ENCODE measurements around the gene MVD.
"Not testable (repeated sequence)": the region's sequence is repeated elsewhere in the genome, so short reads cannot be mapped to it uniquely, and the experiment has no call there.

MVD gene

DNA sequence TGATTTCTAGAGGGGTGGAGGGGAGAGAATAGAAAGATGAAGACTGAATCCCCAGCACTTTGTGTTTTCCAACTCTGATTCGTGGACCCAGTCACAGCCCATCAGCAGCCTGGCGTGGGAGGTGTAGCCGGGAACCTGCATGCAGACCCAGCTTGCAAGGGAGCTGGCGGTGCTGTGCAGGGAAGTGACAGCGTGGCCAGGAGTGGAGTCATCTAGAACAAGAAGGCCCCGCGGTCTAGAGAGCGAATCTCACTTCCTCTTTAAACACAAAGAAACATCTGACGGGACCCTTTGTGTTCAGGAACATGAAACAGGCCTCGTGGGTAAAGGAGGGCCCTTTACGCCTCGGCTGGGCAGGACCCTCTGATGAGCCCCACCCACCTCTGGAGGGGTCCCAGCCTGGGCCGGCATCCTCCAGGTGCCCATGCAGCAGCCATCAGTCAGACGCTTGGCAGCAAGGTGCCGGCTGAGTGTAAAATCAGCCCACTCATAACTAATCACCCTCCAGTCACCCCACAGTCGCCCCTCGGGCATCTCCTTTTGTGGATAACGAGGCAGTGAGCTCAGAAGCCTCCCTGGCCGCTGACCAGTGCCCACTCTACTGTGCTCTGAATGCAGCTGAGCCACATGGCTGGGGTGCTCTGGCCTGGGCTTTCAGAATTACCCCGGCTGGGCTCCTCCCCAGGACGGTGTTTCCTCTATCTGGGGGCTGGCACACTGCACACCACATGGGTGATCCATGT, 19.0 kb upstream of the MVD start:
- DNase-seq (ENCODE audit: low spot score): no peak

DNA sequence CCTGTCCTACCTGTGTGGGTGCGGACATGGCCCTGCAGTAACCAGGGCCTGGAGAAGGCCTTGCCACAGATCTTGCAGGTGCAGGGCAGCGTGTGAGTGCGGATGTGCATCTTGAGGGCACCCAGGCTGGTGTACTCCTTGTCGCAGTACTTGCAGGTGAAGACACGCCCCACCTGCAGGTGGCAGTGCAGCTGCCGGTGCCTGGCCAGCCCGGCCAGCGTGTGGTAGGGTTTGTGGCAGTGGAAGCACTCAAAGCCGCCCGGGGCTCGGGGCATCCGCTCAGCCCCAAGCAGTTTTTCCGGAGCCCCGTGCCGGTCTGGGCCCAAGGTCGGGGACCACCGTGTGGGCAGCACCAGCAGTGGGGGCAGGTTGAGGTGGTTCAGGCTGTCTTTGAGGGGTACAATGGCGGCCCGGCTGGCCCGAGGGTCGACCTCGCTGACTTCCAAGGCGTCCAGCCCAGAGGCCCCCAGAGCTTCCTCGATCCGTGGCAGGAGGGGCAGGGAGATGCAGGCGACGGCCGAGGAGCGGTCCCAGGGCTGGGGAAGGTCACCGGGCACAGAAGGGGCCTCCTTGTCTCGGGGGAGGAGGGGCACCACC, 18.3 kb upstream of the MVD start:
- no peak for DNase-seq (ENCODE audit: low spot score)

DNA sequence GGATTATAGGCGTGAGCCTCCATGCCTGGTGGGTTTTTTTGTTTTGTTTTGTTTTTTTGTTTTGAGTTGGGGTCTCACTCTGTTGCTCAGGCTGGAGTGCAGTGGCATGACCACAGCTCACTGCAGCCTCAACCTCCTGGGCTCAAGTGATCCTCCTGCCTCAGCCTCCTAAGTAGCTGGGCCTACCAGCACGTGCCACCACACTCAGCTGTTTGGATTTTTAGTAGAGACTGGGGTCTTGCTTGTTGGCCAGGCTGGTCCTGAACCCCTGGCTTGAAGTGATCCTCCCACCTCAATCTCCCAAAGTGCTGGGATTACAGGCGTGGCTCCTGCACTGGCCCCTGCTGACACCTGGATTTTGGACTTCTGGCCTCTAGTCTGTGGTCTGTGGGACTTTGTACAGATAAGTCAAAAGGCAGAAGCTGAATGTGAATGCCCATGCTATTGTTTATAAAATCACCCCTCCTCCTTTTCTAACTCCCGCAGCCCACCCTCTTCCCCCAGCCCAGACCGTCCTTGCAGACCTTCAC, 17.7 kb upstream of the MVD start:
- DNase-seq (ENCODE audit: low spot score): no peak

DNA sequence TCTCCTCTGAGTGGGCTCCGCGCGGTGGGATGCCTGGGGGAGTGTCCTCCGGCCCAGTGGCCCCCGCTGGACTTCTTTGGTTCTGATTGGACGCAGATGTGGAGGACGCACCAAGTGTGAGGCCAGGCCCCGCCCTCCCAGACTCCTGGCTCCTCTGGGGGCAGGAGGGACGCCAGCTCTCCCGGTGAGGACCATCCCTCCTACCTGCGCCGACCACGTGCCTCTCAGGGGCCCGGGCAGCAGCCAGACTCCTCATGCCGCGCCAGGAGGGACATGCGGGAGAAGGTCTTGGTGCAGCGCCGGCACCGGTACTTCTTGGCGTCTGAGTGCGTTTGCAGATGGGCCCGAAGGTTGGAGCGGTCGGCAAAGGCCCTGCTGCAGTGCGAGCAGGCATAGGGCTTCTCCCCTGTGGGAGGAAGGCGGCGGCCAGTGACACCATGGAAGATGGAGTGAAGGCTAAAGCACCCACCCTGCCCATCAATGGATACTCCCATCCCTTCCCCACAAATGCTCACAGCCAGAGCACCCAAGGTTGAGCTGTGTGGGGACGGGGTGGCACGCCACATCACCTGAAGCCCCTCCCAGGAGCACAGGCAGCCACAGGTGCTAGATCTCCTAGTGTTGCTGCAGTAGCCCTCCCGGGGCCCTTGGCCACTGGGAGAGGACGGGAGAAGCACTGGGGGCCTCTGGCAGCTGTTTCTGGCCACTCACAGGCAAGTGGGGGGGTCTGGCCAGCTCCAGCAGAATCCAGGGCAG, 15.5 kb upstream of the MVD start:
- DNase-seq (ENCODE audit: low spot score): no peak

DNA sequence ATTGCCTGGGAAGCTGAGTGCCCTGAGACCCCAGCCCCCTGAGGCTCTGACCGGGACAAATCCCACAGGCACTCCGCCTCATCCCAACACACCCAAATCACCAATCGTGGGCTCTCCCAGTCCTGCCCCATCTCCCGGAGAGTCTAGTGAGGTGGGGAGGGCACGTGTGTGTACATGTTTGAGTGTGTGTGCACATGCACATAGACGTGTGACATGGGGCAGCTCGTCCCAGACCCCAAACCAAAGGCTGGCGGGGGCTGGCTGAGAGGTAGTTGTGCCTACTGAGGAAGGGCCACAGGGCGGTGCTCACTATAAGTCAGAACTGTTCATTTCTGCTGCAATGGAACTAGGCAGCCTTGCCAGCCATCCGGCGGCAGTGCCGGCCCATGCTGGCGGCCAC, 14.8 kb upstream of the MVD start:
- DNase-seq (ENCODE audit: low spot score): no peak

DNA sequence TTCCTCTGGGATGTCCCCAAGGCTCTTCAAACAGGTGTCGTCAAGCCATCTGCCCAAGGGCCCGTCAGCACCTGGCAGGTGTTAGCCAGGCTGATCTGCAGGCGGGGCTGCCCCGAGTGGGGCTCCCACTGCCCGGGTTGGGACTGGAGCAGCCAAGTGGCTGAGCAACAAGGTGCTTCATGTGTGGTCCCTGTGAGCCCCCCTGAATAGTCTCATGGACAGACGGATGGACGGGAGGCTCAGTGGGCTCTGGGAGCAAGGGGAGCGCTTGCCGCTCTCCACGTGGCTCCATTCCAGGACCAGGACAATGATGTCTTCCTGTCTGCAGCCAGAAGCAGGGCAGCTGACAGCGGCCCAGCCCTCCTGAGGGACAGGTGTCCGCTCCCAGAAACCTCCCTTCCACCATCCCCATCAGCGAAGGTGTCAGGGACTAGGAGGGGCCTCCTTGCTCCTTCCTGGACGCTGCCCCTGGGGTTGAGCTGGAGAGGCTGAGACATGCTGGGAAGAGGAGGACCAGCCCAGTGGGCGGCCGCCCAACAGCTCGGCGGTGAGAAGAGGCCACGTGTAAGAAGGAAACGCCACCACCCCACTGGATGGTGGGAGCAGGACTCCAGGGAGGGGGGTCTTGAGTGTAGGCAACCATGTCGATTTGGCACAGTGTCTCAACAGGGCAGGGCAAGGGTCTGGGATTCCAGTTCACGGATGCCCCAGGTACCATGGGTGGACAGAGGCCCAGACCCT, 13.8 kb upstream of the MVD start:
- no peak for DNase-seq (ENCODE audit: low spot score)

DNA sequence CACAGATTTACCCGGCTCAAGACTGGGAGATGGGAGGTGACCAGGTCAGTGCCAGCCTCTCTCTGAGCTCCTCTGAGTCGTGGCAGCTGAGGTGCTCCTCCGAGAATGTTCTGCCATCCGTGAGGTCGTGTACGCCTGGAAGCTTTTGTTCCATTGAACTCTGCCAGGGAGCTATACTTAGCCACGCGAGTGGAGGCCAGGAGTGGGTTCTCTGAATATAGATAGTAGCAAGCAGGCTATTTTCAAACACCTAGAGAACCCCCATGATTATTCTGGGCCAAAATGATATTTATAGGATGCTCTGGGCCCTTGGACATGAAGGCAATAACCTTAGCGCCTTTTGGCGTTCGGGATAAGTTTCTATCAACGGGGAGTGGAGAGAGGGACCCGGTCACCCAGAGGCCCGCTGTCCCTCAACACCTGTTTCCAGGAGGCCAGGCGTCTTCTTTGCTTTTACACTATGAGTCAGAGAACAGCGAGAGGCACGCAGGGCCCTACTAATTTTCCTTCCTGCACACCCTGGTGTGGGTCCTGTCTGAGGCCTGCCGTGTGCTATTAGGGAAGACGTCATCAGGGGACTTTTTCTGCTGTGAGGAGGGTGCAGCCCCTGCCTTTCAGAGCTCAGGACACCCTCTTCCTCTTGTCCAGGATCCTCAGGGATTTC, 11.0 kb upstream of the MVD start:
- DNase-seq (ENCODE audit: low spot score): no peak

DNA sequence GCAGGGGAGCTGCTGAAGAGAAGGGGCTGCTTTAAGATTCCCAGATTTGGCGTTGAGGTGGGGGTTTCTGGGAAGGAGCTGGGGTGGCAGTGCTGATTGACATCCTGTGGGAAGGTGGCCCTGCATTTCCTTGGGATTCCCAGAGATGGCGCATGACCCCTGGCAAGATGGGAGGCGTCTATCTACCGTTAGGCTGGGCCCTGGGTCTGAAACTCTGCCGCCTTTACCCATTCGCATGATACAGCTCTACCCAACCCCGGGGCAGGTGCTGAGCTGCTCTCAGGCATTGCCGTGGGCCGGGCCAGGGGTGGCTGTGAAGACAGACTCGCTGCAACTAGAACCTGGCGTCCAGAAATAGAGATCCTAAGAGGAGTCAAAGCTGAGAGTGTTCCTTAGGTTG, 9.9 kb upstream of the MVD start:
- DNase-seq (ENCODE audit: low spot score): no peak

DNA sequence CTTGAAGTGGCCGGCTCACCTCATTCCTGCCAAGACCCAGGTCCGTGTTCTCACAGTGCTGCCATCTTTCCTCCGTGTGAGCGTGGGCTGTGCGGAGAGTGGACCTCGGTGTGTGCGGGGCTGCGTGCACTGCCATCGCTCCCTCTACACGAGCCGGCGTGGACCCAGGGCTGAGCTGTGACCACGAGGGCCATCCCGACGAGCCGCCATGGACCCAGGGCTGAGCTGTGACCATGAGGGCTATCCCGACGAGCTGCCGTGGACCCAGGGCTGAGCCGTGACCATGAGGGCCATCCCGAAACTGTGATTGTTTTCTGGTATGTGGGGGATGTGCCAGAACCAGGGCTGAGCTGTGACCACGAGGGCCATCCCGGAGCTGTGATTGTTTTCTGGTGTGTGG, 8.9 kb upstream of the MVD start:
- DNase-seq (ENCODE audit: low spot score): no peak

DNA sequence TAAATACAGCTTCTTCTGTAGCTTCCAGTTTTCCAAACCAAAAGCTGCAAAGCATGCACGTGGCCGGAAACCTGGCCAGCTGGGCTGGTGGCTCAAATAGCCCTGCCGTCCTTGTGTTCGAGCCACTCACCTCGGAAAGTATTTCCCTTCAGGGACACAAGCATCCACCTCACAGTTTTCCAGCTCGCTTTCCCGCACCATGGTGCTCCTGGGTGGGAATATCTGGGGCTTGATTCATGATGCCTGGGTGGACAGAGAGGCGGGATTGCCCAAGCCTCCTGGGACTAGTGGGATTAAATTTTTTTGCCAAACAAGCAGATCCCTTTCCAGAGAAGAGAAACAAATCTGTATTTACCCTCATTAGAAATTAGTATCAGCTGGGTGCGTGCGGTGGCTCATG, 7.1 kb upstream of the MVD start:
- DNase-seq (ENCODE audit: low spot score): no peak

DNA sequence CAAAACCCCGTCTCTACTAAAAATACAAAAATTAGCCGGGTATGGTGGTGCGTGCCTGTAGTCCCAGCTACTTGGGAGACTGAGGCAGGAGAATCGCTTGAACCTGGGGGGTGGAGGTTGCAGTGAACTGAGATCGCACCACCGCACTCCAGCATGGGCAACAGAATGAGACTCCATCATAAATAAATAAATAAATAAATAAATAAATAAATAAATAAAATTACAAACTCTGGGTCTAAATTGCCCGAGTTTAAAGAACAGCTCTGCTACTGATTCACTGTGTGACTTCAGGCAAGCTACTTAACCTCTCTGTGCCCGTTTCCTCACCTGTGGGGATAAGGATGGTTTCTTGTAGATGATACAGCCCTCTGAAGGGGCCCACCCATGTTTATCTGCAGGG, 6.6 kb upstream of the MVD start:
- DNase-seq (ENCODE audit: low spot score): not testable (repeated sequence)

DNA sequence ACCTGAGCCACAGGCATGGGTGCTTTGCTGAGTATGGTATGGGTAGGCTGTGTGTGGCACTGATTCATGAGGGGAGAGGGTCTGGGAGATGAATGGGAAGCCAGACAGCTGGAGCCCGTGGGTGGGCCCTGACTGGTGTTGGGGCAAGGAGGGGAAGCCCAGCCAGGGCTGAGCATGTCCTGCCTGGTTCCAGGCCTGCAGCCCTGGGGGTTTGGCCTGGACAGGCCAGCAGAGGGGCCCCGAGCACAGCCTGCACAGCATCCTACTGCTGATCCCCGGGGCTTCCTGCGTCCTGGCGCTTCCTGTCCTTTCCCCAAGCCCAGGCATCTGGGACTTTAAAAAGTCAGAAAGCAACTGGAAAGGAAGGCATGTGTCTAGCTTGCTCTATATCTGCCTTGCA, 4.6 kb upstream of the MVD start:
- no peak for DNase-seq (ENCODE audit: low spot score)

DNA sequence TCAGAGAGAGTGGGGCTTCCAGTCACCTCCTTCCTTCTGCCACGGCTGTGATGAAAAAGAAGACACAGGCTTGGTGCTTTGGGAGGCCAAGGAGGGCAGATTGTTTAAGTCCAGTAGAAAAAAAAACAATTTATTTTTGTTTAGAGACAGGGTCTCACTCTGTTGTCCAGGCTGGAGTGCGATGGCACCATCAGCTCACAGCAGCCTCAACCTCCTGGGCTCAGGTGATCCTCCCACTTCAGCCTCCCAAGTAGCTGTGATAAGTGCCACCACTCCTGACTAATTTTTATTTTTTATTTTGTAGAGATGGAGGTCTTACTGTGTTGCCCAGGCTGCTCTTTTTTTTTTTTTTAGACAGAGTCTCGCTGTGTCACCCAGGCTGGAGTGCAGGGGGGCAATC, 2.7 kb upstream of the MVD start:
- DNase-seq (ENCODE audit: low spot score): no peak

DNA sequence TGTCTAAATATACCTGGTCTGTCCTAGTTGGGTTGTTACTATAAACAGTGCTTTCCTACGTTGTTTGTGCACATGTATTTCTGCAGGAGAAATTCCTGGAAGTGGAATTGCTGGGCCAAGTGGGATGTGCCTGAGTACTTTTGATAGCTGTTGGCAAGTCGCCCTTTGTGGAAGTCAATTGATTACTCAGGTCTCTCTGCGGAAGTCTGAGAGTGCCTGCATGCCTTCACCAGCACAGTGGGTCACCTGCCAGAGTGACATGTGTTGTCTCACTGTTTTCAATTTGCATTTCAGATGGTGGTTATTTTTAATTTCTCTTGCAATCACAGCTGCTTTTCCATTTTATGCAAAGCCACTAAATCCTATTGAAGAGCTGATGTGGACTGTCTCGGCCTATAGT, 2.3 kb upstream of the MVD start:
- DNase-seq (ENCODE audit: low spot score): no peak

DNA sequence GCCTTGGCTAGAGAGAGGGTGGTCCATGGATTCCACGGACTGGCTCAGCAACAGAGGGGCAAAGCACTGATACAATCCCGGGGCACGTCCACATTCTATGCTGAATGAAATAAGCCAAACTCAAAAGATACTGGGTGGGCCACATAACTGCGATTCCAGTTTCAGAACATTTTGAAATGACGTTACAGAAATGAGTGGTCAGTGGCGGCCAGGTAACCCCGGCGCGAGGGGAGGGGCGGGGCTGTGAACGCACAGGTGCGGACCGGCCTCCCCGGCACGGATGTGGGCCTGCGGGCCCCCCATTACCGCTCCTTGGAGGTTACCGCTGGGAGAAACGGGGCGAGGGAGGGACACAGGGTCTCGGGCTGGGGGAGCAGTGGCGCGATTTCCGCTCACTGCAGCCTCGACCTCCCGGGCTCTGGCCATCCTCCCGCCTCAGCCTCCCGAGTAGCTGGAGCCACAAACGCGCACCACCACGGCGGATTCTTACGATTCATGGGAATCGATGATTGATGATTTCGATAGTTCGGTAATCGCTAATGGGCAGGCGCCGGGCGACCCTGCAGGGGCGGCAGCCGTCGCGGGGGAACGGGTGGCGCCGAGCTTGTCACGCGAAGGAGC, 559 bp downstream of the MVD start:
- no peak for DNase-seq (ENCODE audit: low spot score)

DNA sequence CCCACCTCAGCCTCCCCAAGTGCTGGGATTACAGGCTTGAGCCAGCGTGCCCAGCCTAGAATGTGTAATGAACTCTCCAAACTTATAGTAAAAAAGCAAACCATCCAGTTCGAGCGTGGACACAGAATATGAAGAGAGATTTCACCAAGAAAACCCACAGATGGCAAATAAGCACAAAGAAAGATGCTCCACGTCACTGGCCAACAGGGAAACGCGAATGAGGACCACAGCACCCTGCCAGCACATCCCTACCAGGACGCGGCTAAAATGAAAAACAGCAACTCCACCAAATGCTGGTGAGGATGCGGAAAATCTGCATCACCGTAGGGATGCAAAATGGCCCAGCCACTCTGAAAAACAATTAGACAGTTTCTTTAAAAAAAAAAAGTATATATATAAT, 1.4 kb downstream of the MVD start:
- no peak for DNase-seq (ENCODE audit: low spot score)

DNA sequence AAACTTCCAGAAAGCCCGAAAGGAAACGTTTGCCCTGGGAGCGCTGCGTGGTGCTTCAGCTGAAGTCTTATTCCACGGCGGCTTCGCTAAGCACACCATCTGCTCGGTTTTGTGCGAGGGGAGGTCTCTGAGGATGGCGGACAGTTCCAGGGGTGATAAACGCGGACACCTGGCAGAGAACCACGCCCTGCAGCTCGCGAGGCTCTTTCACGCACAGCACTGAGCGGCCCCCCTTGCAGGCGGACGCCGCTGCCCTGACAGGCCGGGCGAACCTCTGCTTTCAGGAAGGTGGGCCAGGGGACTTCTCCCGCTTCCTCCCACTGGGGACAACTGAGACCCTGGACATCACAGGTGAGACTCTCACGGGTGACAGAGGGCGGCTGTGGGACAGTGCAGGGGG, 3.7 kb downstream of the MVD start:
- no peak for DNase-seq (ENCODE audit: low spot score)

DNA sequence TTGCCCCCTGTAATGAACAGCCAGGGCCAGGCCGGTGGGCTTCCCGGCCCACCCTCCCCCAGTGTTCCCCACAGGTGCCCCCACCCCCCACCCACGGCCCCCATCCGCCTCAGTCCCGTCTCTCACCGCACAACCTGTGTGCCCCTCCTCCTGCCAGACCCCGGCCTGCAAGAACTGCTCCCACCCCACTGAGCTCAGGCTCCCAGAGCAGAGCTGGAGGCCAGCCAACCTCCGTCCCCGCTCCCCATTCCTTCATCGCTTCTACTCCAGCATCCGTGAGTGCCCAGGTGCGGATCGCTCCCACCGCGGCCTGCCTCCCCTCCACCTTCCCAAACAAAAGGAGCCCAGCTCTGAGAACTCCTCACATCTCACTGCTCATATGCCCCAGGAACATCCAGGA, 4.2 kb downstream of the MVD start:
- DNase-seq (ENCODE audit: low spot score): no peak

DNA sequence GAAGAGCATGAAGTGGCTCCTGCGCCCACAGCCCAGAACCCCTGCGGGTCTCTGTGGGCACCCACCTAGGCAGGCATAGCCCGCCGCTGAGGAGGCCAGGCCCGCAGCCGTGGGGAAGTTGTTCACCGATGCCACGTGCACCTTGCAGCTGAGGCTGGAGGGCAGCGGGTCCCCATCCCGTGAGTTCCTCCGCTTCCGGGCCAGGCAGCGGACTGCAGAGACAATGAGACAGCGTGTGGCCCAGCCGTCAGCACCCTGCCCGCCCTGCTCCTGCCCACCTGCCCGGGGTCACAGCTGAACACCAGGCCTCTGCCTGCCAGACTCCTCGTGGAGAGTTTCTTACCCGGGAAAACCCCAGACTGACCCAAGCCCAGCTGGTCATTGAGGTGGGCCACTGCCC, 5.5 kb downstream of the MVD start:
- DNase-seq (ENCODE audit: low spot score): no peak

DNA sequence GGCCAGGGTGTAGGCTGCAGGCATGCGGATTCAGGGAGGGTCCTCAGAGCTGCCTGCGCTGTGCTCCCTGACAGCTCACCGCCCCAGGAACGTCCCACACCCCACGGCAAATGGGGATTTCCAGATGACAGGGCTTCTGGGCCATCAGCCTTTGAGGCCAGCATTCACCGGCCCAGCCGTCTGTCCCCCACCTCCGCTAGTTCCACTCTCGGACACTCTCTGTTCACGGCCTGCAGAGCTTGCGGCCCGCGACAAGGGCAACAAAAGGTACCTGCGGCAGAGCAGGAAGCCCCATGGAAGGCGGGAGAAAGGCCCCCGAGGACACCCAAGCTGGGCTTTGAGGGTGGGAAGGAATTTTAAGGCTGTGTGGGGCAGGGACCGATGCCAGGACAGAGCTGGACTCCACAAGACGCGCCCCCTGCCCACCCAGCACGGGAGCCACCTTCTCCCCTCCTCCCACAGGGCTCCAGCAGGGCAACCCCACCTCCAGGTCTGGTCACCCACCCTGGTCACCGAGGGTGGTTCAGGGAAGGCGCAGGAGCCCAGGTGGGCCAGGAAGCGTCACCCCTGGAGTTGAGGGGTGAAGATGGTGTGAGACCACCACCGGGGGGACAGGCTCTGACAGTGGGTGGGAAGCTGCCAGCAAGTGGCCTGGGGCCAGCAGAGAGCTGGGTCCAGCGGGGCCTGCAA, 6.5 kb downstream of the MVD start:
- no peak for DNase-seq (ENCODE audit: low spot score)

DNA sequence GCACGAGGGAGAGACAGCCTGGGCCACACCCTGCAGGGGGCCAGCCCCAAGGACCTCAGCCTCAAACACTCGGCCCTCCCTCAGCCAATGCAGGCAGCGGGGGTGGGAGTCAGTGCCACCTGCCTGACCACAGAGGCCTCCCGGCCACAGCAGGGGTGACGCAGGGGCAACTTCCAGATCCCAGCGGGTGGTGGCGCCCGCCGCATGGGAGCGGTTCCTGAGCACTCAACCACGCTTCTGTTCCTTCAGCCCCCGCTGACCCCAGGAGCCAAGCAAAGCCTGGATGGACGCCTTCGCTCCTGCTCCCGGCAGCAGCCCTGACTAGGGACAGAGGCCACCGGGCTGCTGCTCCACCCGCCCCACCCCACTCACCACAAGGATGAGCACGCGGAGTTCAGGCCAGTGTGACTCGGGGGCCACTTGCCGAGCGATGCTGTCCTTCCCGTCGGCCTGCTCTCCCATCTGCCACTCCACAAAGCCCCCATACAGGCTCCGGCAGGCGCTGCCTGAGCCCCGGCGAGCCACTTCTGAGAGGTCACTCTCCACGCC, 7.1 kb downstream of the MVD start:
- no peak for DNase-seq (ENCODE audit: low spot score)

All from hepatic stellate cell (primary cell).